GM12878 (cell line): ENCODE data around the gene ZFP90.

ENCODE experiments used
- BHLHE40 ChIP-seq, 2 experiments: fragments of 450-650 bp in 1 of 2; IDR thresholded peaks; 2 replicates each; pipeline ENCODE4 v1.6.1; 2011 to 2017; ENCODE audit warnings: low read depth in 2 of 2, borderline replicate concordance in 1 of 2, improper control_type of control experiment in 1 of 2, low read length in 1 of 2, mild to moderate bottlenecking in 1 of 2
- BRCA1 ChIP-seq: IDR thresholded peaks from 2 replicates; pipeline ENCODE4 v1.6.1; 2011; ENCODE audit warnings: low read depth, low read length, improper control_type of control experiment
- CEBPB ChIP-seq, 2 experiments: fragments of 150-350 bp in 1 of 2; IDR thresholded peaks; 2 replicates each; pipeline ENCODE4 v1.6.1; 2012 to 2014; ENCODE audit warnings: low read depth in 2 of 2, low read length in 2 of 2, borderline replicate concordance in 1 of 2, inconsistent platforms in 1 of 2
- MXI1 ChIP-seq: fragments of 150-350 bp; IDR thresholded peaks from 2 replicates; pipeline ENCODE4 v1.6.1; 2011; ENCODE audit warnings: low read depth, mild to moderate bottlenecking, inconsistent platforms, low read length, improper control_type of control experiment
- POLR2A ChIP-seq: IDR thresholded peaks from 2 replicates; pipeline ENCODE4 v1.6.1; 2011; ENCODE audit warnings: low read depth, mild to moderate bottlenecking, low read length
- RCOR1 ChIP-seq: conservative IDR thresholded peaks from 2 replicates; pipeline ENCODE4 v1.6.1; 2012; ENCODE audit warnings: low read depth, low read length, improper control_type of control experiment
- SIX5 ChIP-seq: IDR thresholded peaks from 2 replicates; pipeline ENCODE4 v1.6.1; 2011; ENCODE audit warnings: mild to moderate bottlenecking, low read depth, low read length, moderate library complexity; ENCODE audit not compliant: severe bottlenecking
- SMC3 ChIP-seq: IDR thresholded peaks from 2 replicates; pipeline ENCODE4 v1.6.1; 2011; ENCODE audit warnings: low read length, improper control_type of control experiment, borderline replicate concordance
- ZNF274 ChIP-seq: IDR thresholded peaks from one replicate; pipeline ENCODE4 v1.8.0; 2011; ENCODE audit not compliant: insufficient read length, insufficient read depth
- TF ChIP-seq, protein P1 (sequence below): fragments of 450-650 bp; IDR thresholded peaks from 2 replicates; pipeline ENCODE4 v1.6.1; 2018; ENCODE audit warnings: borderline replicate concordance, mild to moderate bottlenecking; ENCODE audit not compliant: partially characterized antibody
- TF ChIP-seq, protein P2 (sequence below): IDR thresholded peaks from 2 replicates; pipeline ENCODE4 v1.6.1; 2011; ENCODE audit warnings: low read depth, mild to moderate bottlenecking, low read length, moderate library complexity, borderline replicate concordance; ENCODE audit errors: extremely low read depth
- TF ChIP-seq, protein P3 (sequence below), 3 experiments: IDR thresholded peaks in 2 of 3; conservative IDR thresholded peaks in 1 of 3; 2 replicates each; pipeline ENCODE4 v1.5.1; 2011; ENCODE audit warnings: low read depth in 3 of 3, low read length in 3 of 3, mild to moderate bottlenecking in 3 of 3, control low read depth in 2 of 3, moderate library complexity in 2 of 3, inconsistent platforms in 1 of 3, mixed read lengths in 1 of 3; ENCODE audit not compliant: control insufficient read depth in 2 of 3, insufficient read depth in 1 of 3; ENCODE audit errors: extremely low read depth in 1 of 3

DNA sequence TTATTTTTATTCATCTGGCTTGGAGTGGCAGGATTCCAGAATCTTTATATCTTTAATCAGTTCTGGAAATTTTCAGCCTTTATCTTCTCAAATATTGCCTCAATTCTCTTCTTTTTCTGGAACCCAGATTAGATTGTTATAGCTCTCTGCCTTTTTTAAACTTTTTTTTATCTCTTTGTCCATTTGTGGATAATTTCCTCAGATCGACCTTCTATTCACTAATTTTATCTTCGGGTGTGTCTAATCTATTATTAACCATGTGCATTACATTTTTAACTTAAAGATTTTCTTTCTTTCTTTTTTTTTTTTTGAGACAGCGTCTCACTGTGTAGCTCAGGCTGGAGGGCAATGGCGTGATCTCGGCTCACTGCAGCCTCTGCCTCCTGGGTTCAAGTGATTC lies 5.2 kb upstream of the ZFP90 start:
- TF ChIP-seq BHLHE40 (IDR thresholded peaks at IDR 0.05; ENCODE audit: borderline replicate concordance in 1 of 2, low read depth in 2 of 2, low read length in 1 of 2), result no peak
- TF ChIP-seq MXI1, result no peak
- TF ChIP-seq, protein P1, sequence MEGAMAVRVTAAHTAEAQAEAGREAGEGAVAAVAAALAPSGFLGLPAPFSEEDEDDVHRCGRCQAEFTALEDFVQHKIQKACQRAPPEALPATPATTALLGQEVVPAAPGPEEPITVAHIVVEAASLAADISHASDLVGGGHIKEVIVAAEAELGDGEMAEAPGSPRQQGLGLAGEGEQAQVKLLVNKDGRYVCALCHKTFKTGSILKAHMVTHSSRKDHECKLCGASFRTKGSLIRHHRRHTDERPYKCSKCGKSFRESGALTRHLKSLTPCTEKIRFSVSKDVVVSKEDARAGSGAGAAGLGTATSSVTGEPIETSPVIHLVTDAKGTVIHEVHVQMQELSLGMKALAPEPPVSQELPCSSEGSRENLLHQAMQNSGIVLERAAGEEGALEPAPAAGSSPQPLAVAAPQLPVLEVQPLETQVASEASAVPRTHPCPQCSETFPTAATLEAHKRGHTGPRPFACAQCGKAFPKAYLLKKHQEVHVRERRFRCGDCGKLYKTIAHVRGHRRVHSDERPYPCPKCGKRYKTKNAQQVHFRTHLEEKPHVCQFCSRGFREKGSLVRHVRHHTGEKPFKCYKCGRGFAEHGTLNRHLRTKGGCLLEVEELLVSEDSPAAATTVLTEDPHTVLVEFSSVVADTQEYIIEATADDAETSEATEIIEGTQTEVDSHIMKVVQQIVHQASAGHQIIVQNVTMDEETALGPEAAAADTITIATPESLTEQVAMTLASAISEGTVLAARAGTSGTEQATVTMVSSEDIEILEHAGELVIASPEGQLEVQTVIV, result no peak
- TF ChIP-seq POLR2A, result no peak
- TF ChIP-seq, protein P2, sequence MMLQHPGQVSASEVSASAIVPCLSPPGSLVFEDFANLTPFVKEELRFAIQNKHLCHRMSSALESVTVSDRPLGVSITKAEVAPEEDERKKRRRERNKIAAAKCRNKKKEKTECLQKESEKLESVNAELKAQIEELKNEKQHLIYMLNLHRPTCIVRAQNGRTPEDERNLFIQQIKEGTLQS, result no peak
- no peak for TF ChIP-seq SMC3
- TF ChIP-seq RCOR1, result no peak
- no peak for TF ChIP-seq SIX5
- no peak for TF ChIP-seq BRCA1
- no peak for TF ChIP-seq CEBPB (IDR thresholded peaks at IDR 0.05; ENCODE audit: borderline replicate concordance in 1 of 2, low read depth in 2 of 2, low read length in 2 of 2)
- TF ChIP-seq, protein P3, sequence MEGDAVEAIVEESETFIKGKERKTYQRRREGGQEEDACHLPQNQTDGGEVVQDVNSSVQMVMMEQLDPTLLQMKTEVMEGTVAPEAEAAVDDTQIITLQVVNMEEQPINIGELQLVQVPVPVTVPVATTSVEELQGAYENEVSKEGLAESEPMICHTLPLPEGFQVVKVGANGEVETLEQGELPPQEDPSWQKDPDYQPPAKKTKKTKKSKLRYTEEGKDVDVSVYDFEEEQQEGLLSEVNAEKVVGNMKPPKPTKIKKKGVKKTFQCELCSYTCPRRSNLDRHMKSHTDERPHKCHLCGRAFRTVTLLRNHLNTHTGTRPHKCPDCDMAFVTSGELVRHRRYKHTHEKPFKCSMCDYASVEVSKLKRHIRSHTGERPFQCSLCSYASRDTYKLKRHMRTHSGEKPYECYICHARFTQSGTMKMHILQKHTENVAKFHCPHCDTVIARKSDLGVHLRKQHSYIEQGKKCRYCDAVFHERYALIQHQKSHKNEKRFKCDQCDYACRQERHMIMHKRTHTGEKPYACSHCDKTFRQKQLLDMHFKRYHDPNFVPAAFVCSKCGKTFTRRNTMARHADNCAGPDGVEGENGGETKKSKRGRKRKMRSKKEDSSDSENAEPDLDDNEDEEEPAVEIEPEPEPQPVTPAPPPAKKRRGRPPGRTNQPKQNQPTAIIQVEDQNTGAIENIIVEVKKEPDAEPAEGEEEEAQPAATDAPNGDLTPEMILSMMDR (IDR thresholded peaks at IDR 0.05 in 2 of 3, conservative IDR thresholded peaks at IDR 0.05 in 1 of 3; ENCODE audit: control insufficient read depth in 2 of 3, extremely low read depth in 1 of 3, insufficient read depth in 1 of 3, low read depth in 3 of 3, low read length in 3 of 3), result no peak
- TF ChIP-seq ZNF274, result no peak
